Measurements from ENCODE around the gene ZFP92.

Gene ZFP92

DNA sequence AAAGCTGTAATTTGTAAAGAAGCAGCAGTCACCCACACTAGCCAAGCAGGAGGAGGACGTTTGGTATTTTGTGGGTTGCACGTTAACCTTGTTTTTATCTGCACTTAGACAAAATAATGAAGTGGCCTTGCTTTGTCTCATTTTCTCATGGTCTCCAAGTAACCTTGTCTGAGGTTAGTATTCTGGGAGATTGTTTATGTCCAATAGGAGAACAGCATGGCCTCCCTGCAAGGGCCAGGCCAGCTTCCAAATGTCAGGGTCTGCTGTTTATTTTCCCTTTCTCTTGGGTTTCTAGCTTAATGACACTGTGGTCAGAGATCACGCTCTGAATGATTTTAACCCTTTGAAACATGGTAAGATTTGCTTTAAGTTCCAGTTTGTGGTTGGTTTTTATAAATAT is 40.0 kb upstream of the ZFP92 start:
- H3K4me3 ChIP-seq (ENCODE audit: low read depth, low read length) = no peak overlapping the region
- TF ChIP-seq, protein P1, sequence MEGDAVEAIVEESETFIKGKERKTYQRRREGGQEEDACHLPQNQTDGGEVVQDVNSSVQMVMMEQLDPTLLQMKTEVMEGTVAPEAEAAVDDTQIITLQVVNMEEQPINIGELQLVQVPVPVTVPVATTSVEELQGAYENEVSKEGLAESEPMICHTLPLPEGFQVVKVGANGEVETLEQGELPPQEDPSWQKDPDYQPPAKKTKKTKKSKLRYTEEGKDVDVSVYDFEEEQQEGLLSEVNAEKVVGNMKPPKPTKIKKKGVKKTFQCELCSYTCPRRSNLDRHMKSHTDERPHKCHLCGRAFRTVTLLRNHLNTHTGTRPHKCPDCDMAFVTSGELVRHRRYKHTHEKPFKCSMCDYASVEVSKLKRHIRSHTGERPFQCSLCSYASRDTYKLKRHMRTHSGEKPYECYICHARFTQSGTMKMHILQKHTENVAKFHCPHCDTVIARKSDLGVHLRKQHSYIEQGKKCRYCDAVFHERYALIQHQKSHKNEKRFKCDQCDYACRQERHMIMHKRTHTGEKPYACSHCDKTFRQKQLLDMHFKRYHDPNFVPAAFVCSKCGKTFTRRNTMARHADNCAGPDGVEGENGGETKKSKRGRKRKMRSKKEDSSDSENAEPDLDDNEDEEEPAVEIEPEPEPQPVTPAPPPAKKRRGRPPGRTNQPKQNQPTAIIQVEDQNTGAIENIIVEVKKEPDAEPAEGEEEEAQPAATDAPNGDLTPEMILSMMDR (IDR thresholded peaks at IDR 0.05; ENCODE audit: low read depth, low read length) = no peak

DNA sequence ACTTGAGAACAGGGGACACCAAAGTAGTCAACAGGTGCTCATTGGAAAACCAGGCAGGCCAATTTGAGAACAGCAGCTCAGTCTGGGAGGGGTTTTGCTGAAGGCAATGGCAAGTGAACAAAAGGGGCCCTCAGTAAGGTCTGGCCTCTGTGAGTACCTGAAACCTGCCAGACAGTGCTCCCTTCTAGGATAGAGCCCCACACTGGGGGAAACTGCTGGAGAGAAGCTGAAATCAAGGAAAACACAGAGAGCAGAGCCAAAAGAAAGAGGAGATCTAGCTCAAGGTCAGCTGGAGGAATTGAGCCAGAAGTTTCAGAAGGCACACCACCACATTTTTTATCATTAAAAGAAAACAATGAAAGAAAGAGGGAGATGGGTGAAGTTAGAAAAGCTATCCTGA is 38.3 kb upstream of the ZFP92 start:
- TF ChIP-seq, protein P1 (IDR thresholded peaks at IDR 0.05; ENCODE audit: low read depth, low read length) = no peak

DNA sequence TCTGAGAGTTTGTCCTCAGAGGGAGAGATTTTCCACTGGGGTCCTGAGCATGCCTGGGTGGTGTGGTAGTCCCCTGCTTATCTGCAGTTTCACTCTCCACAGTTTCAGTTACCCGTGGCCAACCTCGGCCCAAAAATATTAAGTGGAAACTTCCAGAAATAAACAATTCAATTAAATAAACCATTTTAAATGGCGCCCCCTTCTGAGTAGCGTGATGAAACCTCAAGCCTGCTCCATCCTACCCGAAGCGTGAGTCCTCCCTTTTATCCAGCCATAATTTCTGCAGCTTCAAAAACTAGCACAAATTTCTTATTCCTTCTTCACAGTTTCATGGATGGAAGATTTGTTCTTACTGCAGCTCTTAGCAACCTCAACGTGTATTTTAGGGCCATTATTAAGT is 36.8 kb upstream of the ZFP92 start:
- H3K4me3 ChIP-seq (ENCODE audit: low read depth, low read length) = no peak overlapping the region
- TF ChIP-seq, protein P1 (IDR thresholded peaks at IDR 0.05; ENCODE audit: low read depth, low read length) = 0 out of 2 replicates have a peak, but pooled peaks have one; percentile 12

More for the DNA sequence above, 38.3 kb upstream of the ZFP92 start:
- H3K4me3 ChIP-seq (ENCODE audit: low read depth, low read length) = no peak overlapping the region

DNA sequence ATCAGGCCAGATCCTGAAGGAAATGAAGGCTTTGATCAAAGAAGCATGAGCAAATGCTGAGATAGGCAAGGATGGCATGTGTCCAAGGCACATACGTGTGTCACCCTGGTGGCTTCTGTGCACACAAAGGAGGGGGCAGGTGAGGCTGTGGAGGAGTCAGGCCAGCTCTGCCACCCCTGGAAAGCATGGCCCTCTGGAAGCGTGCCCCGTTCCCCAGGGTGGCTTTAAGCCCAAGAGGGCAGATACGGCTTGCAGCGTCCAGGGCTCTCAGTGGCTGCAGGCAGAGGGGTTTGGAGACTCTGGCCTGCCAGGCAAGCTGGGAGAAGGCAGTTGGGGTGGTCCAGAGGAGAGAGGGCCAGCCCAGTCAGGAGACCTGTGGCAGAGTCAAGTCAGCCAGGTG is 35.7 kb upstream of the ZFP92 start:
- H3K4me3 ChIP-seq (ENCODE audit: low read depth, low read length) = no peak overlapping the region
- TF ChIP-seq, protein P1 (IDR thresholded peaks at IDR 0.05; ENCODE audit: low read depth, low read length) = no peak

DNA sequence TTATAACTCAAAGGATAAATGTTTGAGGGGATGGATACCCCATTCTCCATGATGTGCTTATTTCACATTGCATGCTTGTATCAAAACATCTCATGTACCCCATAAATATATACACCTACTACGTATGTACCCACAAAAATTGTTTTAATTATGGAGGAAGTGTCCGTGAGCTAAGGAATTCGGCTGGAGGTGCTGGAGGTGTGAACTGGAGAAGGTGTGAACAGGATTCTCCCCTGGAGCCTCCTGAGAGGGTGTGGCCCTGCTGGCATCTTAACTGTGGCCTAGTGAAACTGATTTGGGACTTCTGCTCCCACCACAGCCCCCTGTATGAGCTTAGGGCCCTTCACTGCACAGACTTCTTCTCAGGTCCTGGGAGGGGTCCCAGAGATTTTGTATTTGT is 33.5 kb upstream of the ZFP92 start:
- no peak overlapping the region for H3K4me3 ChIP-seq (ENCODE audit: low read depth, low read length)
- TF ChIP-seq, protein P1 (IDR thresholded peaks at IDR 0.05; ENCODE audit: low read depth, low read length) = no peak

DNA sequence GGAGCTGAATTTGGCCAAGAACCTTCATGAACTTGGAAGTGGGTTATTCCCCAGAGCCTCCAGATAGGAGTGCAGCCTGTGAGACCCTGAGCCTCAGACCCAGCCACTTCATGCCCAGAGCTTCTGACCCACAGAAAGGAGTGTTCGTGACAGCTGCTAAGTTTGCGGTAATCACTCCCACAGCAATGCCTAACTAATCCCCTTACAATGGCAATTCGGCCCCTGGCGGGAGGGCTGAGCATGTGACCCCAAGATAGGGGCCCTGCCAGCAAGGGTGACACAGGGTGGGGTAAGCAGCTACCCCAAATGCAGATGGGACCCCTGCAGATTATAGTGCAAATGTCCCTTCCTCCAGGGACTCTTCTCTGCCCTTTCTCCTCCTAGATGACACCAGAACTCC is 32.7 kb upstream of the ZFP92 start:
- H3K4me3 ChIP-seq (ENCODE audit: low read depth, low read length) = no peak overlapping the region
- TF ChIP-seq, protein P1 (IDR thresholded peaks at IDR 0.05; ENCODE audit: low read depth, low read length) = no peak

DNA sequence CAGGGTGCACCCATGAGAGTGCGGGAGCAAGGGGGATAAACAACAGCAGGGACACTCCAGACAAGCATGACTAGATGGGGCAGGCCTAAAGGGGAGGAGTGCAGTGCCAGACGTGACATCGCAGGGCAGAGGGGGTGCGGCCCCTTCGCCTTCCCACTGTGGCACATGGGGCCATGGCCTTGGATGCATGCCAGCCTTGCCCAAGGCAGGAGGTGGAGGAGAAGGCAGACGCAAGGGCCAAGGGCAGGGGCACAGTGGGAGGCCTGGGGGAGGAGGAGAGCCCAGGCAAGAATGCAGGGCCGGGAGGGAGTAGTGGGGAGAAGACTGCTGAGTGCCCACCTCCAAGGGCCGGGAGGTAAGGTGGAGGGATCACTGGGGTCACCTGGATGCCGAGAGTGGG is 31.8 kb upstream of the ZFP92 start:
- TF ChIP-seq, protein P1 (IDR thresholded peaks at IDR 0.05; ENCODE audit: low read depth, low read length) = no peak
- H3K4me3 ChIP-seq (ENCODE audit: low read depth, low read length) = no peak overlapping the region

Measured in WI38 (cell line).